GM12874 (cell line): ENCODE data around the gene PMIS2.

Experiments used
- CTCF ChIP-seq: IDR thresholded peaks from 2 replicates; pipeline ENCODE4 v1.5.1; 2011; ENCODE audit warnings: low read depth, mild to moderate bottlenecking, control low read depth, low read length, moderate library complexity; ENCODE audit not compliant: insufficient read depth

Gene PMIS2

GRCh38 chr19:35577918-35578317 is 8.1 kb upstream of the PMIS2 start:
- no peak for TF ChIP-seq CTCF

GRCh38 chr19:35578707-35579106 is 7.3 kb upstream of the PMIS2 start:
- no peak for TF ChIP-seq CTCF

GRCh38 chr19:35582760-35583159 is 3.2 kb upstream of the PMIS2 start:
- TF ChIP-seq CTCF, result no peak

- TF ChIP-seq CTCF, result no peak
Observed at GRCh38 chr19:35587321-35587720, 1.3 kb downstream of the PMIS2 start.

- no peak for TF ChIP-seq CTCF
Observed at GRCh38 chr19:35590875-35591274, 4.9 kb downstream of the PMIS2 start.

- TF ChIP-seq CTCF, result peak; percentile 63
Observed at GRCh38 chr19:35592226-35592625, 6.3 kb downstream of the PMIS2 start.

GRCh38 chr19:35595928-35596327 is 10.0 kb downstream of the PMIS2 start:
- TF ChIP-seq CTCF, result no peak
